GM21447 (cell line): Measurements from ENCODE around the gene FSTL4.
"Not testable (repeated sequence)": the region's sequence is repeated elsewhere in the genome, so short reads cannot be mapped to it uniquely, and the experiment has no call there.

ENCODE experiments used
- ATAC-seq: cut with Tn5 transposase; IDR thresholded peaks from one replicate; pipeline ENCODE4 v1.9.1; 2021; ENCODE audit not compliant: unreplicated experiment

Gene FSTL4

DNA sequence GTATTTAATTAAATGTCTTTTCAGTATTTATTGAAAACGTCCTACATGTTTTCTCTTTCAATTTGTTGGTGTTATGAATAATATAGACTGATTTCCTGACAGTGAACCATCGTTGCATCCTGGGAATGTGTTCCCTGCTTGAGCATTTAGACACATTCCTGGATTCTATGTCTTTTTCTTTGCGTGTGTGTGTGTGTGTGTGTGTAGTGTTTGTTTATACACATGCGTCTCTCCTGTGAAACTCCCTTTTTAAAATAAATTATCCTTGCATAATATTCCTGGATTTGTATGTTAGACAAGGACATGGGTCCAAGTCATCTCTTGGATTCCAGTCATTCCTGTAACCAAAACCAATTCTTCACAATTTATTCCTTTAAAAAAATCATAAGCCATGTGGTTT lies 407.1 kb downstream of the FSTL4 start:
- ATAC-seq = no peak

DNA sequence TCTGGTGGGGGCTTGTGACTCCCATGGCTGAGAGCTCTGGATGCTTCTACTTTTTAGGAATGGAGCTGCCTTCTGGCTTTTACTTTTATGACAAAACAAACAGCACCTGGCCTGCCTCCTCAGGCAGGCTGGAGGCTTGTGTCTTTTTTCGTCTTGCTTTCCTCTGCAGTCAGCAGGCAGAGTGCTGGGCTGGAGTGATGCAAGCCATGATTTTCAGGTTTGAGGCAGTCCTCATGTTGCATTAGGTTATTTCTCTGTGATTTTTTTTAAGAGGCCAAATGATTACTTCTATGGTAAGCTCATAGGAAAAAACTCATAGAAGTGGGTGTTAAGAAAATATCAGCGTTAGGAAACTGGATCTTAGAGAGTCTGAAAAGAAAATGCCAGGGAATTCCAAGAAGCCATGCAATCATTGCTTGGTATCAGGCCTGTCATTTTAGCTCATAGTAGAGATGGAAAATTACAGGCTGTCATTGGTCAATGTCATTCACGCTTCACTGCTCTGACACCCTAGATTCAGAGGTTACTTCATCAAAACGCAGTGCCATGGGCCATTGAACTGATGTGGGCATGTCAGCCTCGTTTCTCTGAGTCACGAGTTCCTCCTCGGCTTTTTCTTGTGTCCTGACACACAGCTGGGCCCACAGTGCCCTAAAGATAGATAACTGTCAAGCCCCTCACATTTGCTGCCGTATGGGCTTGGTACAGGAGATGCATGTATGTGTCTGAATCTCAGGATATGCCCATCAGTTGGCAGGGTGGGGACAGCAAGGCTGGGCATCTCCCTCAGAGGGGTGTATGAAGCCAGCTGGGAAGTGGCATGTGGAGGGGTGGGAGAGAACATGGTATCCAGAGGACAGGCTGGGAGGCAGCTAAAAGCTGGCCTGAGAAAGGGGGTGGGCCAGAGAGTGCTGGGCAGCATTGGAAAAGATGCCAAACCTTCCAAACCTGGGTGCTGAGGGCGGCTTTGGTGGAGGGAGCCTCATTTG lies 408.7 kb downstream of the FSTL4 start:
- no peak for ATAC-seq

DNA sequence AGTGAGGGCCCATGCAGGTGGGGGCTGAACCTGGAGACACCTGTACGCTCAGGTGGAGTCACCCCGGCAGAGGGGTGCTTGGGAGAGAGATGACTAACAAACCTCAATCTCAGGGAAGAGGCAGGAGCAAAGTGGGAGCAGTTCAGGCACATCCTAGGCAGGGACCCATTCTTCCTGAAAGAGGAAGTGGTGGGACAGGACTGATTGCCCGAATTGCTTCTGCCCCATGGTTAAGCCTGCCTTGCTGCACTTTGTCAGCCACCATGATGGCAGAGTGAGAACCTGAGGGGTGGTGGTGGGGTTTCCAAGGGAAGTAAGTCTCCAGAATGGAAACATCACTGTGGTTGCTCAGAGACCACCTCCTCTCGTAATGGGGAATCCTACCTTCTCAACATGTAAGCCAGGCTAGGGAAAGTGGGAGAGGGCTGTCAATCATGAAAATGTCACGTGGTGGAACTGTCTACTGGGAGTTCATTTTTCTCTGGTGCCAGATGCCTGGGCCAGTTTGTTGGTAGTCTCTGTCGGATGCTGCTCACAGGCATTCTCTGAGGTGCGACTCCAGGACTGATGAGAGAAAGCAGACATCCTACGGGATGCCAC lies 410.2 kb downstream of the FSTL4 start:
- no peak for ATAC-seq

DNA sequence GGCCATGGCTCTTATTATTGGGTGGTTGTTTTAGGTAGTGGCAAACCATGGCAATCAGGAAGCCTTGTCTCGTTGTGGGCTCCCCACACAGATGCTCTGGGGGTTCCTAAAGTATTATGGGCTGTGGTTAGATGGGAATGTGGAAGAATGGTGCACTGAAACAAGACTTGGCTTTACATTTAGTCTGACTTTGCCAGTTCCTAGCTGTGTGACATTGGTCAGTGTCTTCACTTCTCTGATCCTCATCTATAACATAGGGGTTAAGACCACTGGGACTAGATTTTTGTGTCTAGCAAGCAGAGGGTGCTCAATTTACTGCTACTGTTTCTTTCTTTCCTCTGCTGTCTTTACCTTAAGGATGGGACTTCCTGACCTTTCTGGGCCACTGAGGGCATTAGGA lies 411.0 kb downstream of the FSTL4 start:
- no peak for ATAC-seq

DNA sequence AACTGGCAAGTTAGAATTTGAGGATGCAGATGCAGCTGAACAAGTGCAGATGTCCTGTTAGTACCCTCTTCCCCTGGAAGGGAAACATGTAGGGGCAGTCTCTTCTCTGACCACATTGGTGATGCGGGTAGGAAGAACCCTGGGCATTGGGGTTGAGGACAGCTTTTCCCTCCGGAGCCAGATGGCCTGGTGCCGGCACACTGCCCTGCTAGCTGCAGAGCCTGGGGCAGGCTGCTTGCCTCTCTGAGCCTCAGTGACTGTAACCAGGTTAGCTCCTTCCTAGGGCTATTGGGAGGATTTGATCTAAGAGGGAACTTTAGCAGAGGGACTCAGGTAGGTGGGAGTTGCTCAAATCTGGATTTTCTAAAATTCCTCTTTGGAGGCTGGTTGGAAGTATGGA lies 412.1 kb downstream of the FSTL4 start:
- ATAC-seq = no peak

DNA sequence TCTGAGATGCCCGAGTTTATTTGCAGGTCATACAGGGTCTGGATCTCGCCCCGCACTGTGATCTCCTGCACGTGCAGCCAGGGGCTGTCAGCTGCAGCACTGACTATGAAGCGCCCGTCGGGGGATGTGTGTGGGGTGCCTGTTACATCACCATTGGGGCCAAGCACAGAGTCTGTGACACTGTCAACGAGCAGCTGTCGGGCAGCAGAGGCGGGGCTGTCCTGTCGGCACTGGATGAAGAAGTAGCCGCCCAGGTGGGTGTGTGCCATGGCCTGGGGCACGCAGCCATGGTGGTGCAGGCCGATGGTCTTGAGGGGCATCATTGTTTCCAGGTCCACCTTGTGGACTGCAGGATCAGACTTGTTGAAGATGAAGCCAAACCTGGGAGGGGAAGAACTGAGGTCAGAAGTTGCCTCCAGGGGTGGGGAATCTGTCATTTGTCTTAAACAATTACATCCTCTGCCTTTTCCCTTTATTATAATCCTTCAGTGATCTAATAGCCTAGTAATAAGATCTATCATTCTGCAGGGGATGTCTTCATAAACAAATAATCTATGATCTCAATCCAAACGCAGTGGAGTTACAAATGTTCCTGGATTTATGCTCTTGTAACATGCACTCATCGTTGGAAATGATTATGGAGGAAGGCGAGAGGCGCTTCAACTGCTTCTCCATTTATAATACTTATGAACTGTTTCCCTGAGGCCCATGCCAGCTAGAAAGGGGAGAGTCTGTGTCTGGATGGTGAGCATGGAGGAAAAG lies 412.7 kb downstream of the FSTL4 start:
- ATAC-seq = no peak

DNA sequence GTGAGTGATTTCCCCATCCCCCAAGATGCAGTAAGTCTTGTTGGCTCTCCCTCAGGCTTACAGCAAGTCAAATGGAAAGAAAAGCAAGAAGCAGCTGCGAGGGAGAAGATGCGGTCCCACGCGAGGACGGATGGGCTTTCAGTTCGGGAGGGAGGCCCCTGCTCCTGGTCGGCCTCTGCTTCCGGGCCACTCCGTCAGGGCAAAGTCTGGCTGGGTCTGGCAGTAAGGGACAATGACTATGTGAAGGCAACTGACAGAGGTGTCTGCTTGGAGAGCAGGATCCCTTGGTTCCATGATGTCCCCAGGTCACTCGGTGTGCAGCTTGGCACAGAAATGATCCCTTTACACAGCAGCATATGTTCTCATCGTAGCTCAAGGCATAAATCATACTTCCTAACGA lies 413.8 kb downstream of the FSTL4 start:
- ATAC-seq = no peak

DNA sequence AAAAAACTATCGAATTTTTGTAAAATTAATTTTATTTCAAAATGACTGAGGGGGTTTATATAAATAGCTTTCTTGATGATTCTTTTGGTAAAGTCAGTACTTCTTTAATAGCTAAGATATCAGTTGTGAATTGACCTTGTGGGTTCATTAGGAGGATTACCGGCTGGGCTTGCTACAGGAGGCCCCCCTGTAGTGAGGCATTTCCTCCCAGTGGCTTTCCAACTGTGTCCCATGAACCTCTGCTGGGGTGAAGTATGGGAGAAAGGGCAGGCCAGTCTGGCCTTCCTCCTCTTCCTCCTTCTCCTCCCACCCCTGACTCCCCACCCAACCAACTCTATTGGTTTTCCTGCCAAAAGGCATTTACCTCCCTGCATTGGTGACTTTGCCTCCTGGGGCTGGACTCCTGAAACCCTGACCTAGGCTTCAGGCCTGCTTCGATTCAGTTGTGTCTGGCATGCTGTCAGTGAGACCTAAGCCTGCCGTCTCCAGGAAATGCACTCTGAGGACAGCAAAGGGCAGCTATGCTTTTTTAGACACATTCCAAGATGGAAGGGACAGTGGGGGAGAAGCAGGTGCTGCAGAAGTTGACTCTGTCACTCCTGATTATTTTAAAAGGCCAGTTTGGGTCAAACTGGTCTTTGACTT lies 415.8 kb downstream of the FSTL4 start:
- ATAC-seq = no peak

DNA sequence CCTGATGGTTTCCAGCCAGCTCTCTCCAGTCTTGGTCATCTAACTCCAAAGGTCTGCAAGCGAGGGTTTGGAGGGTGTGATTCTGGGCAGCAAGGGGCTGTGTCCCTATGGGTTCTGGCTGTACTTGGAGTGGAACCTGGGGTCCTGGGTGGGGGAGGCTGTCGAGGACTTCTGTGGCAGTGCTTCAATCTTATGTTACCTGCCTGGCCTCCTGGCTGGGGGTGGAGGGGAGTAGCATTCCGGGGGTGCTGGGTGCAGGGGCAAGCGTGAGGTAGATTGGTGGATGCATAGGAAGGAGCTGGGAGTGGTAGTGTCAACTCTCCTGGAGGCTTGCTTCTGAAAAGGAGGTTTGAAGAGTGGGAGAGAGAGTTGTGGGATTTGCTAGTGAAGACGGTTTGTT lies 417.1 kb downstream of the FSTL4 start:
- no peak for ATAC-seq

DNA sequence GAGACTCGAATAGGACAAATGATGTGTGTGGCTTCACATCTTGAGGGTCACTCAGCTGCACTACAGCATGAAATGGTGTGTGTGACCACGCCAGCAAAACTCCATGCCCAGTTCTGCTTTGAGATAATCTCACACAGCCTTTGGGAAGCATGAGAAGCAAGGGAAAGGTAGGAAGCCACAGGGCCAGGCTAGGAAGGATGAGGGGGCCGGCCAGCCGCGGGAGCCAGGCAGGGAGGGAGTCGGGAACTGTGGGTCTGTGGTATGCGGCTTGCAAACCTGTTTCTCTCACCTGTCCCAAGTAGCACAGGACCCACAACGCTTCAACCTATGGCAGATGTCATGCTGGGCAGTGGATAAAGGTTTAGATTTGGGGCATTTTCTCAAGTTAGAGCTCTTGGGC lies 418.5 kb downstream of the FSTL4 start:
- no peak for ATAC-seq

DNA sequence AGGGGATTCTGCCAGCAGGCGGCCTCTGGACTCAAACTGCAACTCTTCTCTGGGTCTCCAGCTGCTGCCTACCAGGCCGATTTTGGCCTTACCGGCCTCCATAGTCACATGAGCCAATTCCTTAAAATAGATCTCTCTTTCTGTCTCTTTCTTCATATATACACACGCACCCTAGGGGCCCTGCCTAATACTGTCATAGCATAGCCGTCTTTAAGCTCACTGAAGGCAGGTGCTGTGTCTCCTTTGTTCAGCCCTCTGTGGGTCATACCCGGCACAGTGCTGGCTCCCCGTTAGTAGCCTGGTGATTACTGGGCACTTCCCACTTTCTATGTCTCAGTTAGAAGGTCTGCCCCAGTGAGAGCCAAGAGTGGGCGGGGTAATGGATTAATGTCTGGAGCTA lies 419.6 kb downstream of the FSTL4 start:
- ATAC-seq = no peak

DNA sequence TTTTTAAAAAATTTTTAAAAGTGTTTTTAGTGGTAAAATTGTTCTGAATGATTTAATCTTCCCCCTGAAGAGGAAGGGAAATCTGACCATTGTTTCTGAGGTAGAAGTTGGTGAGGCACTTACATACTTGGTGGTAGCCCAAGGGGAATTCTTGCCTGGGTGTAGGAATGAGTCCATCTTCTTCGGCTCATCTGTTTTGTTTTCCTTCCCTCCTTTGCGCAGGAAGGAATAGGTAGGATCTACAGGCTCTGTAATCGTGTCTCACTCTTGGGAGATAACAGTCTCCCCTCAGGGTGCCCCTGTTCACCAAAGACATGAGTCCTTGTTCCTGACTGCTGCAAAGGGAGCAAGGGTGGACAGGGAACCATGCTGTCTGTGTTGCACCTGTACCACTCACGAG lies 422.5 kb downstream of the FSTL4 start:
- no peak for ATAC-seq

DNA sequence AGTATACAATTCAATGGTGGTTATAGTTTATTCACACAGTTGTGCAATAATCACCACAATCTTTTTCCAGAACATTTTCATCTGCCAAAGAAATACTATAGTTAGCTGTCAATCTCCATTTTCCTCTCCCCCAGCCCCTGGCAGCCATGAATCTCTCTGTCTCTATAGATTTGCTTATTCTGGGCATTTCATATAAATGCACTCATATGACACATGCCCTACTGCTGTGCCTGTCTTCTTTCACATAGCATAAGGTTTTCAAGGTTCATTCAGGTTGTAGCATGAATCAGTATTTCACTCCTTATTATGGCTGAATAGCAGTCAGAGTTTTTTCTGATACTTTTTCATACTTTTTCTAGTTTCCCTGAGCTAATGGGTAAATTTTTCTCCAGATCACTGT lies 432.9 kb downstream of the FSTL4 start:
- no peak for ATAC-seq

DNA sequence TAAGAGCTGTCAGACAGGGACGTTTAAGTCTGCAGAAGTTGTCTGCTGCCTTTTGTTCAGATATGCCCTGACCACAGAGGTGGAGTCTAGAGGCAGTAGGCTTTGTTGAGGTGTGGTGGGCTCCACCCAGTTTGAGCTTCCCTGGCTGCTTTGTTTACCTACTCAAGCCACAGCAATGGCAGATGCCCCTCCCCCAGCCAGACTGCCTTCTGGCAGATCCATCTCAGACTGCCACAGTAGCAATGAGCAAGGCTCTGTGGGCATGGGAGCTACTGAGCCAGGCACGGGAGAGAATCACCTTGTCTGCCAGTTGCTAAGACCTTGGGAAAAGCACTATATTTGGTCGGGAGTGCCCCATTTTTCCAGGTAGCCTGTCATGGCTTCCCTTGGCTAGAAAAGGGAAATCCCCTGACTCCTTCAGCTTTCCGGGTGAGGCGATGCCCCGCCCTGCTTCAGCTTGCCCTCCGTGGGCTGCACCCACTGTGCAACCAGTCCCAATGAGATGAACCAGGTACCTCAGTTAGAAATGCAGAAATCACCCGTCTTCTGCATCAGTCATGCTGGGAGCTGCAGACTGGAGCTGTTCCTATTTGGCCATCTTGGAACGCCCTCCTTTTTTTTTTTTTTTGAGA lies 441.5 kb downstream of the FSTL4 start:
- ATAC-seq = not testable (repeated sequence)

DNA sequence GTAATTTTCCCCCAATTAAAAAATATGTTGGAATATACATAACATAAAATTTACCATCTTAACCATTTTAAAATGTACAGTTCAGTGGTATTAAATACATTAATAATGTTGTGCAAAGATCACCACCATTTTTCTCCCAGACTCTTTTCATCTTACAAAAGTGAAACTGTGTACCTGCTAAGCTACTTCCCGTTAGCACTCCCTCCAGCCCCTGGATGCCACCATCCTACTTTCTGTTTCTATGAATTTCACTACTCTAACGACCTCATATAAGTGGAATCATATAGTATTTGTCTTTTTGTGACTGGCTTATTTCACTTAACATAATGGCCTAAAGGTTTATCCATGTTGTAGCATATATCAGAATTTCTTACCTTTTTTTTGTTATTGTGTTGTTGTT lies 447.6 kb downstream of the FSTL4 start:
- no peak for ATAC-seq

DNA sequence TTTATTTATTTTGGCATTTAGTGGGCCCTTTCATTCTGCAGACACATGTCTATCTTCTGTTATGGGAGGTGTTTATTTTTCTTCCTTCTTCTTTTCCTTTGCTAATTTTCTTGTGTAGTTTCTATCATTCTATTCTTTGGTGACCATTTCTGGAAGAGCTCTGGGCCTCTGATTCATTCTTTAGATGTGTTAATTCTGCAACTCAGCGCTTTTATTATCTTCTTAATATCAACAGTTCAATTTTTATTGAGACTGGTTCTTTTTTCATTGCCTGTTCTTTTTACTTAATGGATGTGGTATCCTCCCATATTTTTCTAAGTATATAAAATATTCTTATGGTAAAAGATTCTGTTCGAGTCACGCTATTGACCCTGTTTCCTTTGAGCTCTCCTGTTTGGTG lies 448.5 kb downstream of the FSTL4 start:
- no peak for ATAC-seq

DNA sequence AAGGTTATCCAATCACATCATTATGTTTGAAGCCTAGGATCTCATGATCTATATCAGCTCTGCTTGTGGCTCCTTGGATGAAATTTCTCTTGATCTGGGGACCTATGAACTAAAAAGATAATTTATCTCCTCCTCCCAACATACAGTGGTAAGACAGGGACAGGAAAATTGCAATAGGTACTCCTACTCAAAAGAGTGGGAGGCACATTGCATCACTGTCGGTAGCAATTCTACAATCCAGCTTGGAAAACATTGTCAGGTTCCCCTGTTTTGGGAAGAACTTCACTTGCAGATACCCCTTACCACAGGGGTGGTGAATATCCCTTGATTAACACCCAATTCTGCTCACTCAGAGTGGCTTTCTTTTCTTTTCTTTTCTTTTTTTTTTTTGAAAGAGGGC lies 452.8 kb downstream of the FSTL4 start:
- no peak for ATAC-seq

DNA sequence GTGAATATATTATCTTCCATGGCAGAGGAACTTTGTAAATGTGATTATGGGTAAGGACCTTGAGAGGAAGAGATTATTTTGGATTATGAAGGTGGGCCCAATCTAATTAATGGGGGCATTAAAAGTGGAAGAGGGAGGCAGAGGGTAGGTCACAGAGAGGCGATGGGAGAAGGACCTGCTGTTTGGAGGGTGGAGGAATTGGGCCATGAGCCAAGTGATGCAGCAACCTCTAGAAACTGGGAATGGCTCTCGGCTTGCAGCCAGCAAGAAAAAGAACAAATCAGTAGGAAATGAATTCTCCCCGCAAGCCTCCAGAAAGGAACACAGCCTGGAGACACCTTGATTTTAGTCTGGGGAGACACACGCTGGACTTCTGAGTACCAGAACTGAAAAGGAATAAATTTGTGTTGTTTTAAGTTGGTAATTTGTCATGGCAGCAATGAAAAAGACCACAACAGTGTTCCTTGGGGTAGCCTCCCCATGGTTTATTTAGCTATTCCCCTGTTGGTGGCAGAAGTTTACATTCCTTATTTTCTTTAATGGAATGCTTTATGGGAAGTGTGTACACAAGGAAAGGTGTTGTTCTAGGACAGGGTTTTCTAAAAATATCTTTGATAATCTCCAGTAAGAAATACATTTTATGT lies 456.9 kb downstream of the FSTL4 start:
- no peak for ATAC-seq

DNA sequence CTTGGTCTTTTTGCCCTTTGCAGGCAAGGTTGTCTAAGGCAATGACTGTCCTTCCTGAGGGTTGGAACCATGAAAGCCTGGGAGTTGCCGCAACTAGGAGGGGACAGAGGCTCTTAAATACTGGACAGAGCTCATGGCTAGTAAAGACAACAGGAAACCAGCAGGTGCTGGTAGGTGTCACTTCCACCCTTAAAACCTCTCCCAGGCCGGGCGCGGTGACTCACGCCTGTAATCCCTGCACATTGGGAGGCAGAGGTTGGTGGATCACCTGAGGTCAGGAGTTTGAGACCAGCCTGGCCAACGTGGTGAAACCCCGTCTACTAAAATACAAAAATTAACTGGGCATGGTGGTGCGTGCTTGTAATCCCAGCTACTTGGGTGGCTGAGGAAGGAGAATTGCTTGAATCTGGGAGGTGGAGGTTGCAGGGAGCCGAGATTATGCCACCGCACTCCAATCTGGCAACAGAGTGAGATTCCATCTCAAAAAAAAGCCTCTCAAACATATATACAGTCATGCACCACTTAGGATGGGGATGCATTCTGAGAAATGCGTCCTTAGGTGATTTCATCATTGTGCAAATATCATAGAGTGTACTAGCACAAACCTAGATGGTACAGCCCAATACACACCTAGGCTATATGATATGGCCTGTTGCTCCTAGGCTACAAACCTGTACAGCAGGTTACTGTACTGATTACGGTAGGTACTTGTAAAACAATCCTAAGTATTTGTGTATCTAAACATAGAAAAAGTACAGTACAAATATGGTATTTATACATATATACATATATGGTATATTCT lies 457.9 kb downstream of the FSTL4 start:
- ATAC-seq = no peak
